GM21367 (cell line): ENCODE results near the gene BRD9.
"Not testable (repeated sequence)": the region's sequence is repeated elsewhere in the genome, so short reads cannot be mapped to it uniquely, and the experiment has no call there.

Experiments used
- ATAC-seq: cut with Tn5 transposase; IDR thresholded peaks from one replicate; pipeline ENCODE4 v1.9.1; 2021; ENCODE audit not compliant: unreplicated experiment

The BRD9 gene

GRCh38 chr5:860506-861150 lies 32.0 kb downstream of the BRD9 start:
- no peak for ATAC-seq

GRCh38 chr5:859798-860296 lies 32.8 kb downstream of the BRD9 start:
- no peak for ATAC-seq

- ATAC-seq: no peak
These were observed 33.2 kb downstream of the BRD9 start for GRCh38 chr5:859391-859790.

DNA sequence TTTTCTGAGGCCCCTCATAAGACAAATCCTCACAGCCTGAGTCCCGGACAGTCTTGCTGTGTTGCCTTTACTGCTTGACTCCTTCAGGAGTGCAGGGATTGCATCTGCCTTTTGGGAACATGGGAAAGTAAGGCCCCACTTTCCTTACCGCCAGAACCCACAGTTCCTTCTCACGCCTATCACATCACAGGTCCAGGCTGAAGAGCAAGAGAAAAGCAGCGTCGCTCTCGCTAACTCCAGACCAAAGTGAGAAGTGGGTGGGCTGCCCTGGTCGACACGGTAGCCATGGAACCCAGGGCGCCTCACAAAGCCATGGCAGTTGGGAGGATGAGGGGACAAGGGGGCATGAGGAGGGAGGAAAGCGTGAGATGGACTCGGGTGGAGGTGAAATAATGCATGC lies 33.9 kb downstream of the BRD9 start:
- no peak for ATAC-seq

GRCh38 chr5:856531-857425 lies 35.8 kb downstream of the BRD9 start:
- ATAC-seq: no peak

- no peak for ATAC-seq
These were observed 36.6 kb downstream of the BRD9 start for GRCh38 chr5:855771-856530.

DNA sequence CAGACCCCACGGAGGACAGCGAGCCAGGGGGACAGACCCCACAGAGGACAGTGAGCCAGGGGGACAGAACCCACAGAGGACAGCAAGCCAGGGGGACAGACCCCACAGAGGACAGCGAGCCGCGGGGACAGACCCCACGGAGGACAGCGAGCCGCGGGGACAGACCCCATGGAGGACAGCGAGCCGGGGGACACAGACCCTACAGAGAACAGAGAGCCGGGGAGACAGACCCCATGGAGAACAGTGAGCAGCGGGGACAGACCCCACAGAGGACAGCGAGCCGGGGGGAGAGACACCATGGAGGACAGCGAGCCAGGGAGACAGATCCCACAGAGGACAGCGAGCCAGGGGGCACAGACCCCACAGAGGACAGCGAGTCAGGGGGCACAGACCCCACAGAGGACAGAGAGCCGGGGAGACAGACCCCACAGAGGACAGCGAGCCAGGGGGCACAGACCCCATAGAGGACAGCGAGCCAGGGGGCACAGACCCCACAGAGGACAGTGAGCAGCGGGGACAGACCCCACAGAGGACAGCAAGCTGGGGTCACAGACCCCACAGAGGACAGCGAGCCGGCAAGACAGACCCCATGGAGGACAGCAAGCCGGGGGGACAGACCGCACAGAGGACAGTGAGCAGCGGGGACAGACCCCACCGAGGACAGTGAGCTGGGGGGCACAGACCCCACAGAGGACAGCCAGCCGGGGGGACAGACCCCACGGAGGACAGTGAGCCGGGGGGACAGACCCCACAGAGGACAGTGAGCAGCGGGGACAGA lies 37.4 kb downstream of the BRD9 start:
- ATAC-seq: no peak

- ATAC-seq: no peak
These were observed 38.4 kb downstream of the BRD9 start for GRCh38 chr5:854217-854616.

DNA sequence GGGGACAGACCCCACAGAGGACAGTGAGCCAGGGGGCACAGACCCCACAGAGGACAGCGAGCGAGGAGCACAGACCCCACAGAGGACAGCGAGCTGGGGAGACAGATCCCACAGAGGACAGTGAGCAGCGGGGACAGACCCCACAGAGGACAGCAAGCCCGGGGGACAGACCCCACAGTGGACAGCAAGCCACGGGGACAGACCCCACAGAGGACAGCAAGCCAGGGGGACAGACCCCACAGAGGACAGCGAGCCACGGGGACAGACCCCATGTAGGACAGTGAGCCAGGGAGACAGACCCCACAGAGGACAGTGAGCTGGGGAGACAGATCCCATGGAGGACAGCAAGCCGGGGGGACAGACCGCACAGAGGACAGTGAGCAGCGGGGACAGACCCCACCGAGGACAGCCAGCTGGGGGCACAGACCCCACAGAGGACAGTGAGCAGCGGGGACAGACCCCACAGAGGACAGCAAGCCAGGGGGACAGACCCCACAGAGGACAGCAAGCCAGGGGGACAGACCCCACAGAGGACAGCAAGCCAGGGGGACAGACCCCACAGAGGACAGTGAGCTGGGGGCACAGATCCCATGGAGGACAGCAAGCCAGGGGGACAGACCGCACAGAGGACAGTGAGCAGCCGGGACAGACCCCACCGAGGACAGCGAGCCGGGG lies 39.0 kb downstream of the BRD9 start:
- not testable (repeated sequence) for ATAC-seq

- no peak for ATAC-seq
These were observed 39.9 kb downstream of the BRD9 start for GRCh38 chr5:852431-853401.

GRCh38 chr5:852018-852417 lies 40.6 kb downstream of the BRD9 start:
- no peak for ATAC-seq

DNA sequence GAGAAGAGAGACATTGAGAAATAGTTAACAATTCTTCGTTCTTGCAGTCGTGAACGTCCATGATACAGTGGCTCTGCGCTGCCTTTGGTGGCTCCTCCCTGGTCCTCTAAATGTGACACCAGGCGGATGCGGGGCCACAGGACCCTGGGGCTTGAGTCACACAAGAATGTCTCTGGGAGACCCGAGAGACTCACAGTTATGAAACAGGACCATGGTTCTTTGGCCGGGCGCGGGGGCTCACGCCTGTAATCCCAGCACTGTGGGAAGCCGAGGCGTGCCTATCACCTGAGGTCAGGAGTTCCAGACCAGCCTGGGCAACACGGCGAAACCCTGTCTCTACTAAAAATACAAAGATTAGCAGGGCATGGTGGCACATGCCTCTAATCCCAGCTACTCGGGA lies 41.0 kb downstream of the BRD9 start:
- no peak for ATAC-seq

GRCh38 chr5:851076-851475 lies 41.5 kb downstream of the BRD9 start:
- no peak for ATAC-seq

- no peak for ATAC-seq
These were observed 42.0 kb downstream of the BRD9 start, which contains the start of gene ZDHHC11 for GRCh38 chr5:850511-851006. TSS of gene ZDHHC11 (minus strand) at chr5:850986. CDS start at chr5:850602, 384 bp downstream.

DNA sequence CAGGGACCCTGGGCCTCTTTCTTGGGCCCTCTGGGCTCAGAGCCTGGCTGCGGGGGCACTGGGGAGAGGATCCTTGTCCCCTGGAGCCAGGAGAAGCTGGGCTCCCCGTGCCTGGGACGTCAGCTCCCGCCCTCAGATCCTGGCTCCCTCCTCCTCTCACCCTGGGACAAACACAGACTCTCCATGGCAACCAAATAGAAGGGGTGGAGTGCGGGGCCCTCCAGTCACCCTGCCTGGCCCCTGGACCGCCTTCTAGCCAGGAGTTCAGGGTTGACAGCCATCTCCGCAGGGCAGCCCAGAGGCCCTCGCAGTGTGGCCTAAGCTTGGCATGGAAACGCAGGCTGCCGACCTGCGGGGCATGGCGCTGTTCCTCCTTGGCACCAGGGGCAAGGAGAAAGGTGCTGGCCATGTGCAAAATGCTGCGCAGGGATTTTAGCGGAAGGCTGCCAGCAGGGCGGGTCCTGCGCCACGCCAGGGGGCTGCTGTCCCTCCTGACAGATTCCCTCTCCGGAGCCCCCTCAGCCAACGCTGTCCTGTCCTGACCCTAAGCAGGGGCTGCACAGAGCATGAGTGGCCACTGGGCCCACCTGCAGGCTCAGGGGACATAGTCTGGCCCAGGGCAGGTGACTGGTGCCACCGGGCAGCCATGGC lies 42.8 kb downstream of the BRD9 start:
- no peak for ATAC-seq

GRCh38 chr5:848671-849111 lies 43.9 kb downstream of the BRD9 start:
- ATAC-seq: no peak

- not testable (repeated sequence) for ATAC-seq
These were observed 44.9 kb downstream of the BRD9 start for GRCh38 chr5:847736-848135.

DNA sequence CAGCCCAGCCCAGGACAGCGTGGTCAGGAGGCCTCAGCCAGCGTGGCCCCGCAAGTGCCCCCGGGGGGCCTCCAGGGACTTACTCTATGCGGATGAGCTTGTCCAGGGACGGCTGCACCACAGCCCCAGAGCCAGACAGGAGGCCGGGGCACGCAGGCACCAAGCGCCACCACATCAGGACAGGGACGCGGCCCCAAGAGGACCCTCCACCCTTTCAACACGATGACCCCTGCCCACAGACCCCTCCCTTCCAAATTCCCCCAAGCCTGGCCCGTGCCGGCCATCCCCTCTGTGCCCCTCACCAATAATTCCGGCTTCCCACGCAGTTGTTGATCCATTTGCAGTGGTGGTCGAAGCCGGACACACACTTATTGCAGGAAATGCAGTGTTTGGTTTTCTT lies 45.4 kb downstream of the BRD9 start:
- not testable (repeated sequence) for ATAC-seq
